GM19238 (cell line): ENCODE results near the gene POU2F2.
A peak's percentile ranks its signal among the peaks of the same experiment; 100 is the strongest.

Source experiments
- DNase-seq: peaks from one replicate; pipeline ENCODE4 v3.0.0; 2011; ENCODE audit warnings: low spot score; ENCODE audit not compliant: insufficient read length

Gene POU2F2

DNA sequence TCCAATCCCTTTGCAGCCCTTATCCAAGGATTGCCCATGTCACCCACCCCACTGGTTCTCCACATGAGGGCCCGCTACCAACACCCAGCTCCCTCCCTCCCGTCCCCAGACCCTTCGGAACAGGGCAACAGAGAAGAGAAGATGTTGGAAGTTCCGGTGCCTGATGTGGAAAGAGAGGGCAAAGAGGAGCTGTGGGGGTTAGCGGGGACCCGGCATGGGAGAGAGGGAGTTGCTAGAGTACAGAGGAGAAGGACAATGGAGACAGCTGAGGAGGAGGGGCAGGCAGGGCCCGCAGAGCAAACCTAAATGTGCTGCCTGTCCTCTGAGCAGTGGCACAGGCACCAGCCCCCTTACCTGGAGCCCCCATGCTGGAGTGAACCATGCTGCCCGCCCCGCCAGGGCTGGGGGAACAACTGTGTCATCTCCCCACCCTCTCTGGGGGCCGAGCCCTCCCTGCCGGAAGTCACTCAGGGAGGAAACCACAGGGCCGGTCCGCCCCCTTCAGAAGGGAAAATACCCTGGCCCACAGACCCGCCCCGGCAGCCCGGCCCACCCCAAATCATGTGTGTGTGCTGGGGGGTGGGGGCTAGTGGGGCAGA, at the start of gene POU2F2:
Gene POU2F2 (minus strand): TSS at position 417 of the 599 bp plus-strand sequence. CDS start 35 bp downstream, at position 382.
- peak; percentile 64 for DNase-seq

DNA sequence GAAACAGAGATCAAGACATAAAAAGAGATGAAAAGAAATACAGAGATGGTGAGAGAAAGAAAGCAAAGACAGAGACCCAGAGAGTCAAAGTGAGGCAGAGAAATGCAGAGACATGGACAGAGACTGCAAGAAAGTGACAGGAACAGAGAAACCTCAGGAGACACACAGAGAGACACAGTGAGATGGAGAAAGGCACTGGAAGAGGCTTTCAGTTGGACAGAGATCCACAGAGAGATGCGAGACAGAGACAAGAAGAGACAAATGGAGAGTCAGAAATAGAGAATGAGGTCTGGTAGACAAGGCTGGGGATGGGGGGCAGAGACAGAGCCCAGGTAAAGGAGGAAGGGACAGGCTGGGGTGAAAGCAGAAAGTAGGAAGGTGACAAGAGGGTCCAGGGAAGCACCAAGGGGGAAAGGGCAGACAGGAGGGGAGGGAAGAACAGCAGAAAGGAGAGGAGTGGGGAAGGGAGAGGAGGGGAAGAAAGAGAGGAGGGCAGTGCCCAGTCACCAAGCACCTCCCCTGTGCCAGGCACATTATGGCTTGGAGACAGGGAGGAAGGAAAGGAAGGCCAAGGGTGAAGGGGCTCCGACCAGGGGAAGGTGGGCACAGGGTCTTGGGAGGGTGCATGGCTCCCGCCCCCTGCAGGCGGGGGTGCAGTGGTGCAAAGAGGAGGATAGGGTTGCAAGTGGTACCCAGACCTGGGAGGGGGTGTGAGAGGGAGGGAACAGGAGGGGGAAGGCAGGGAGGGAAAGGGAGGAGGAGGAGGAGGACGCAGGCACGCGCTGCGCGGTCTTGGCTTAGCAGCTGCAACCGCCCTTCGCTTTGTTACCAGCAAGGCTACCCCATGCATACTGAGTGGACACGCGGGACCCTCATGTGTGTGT, 46.8 kb upstream of the POU2F2 start:
- no peak for DNase-seq

DNA sequence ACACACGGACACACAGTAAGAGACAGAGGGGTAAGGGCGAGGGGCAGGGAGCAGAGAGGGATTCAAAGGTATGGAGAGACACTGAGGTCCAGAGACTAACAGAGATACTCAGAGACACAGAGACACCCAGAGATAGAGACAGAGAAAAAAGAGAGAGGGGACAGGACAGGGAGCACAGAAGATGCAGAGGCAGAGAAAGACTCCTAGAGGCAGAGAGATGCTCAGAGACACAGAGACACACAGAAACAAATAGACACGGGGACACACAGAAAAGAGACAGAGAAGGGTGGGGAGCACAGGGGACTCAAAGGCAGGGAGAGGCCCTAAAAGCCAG, 45.4 kb upstream of the POU2F2 start:
- no peak for DNase-seq

DNA sequence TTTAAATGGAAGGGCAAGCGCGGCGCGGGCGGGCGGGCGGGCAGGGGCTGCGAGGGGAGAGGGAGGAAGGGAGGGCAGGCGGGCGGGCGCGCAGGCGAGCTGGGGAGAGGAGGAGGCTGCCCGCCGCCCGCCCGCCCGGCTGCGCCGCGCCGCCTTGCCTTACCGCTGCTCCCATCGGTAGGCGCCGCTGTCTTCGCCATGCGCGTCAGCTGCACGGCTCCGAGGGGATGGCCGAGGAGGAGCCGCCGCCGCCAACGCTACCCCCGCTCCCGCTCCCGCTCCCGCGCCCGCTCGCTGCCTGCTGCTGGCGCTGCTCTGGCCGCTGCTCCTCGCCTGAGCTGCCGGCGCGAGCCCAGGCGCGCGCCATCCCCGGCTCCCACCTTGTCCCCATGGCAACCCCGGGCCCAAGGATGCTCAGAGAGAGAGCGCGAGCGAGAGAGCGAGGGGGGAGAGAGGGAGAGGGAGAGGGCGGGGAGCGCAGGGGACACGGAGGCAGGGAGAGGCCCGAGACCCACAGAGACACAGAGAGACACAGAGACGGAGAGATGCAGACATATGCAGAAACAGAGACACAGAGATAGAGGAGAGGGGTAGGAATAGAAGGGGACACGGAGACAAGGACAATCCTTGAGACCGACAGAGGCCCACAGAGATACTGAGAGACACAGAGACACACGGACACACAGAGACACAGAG, 44.9 kb upstream of the POU2F2 start:
- peak; percentile 65 for DNase-seq

DNA sequence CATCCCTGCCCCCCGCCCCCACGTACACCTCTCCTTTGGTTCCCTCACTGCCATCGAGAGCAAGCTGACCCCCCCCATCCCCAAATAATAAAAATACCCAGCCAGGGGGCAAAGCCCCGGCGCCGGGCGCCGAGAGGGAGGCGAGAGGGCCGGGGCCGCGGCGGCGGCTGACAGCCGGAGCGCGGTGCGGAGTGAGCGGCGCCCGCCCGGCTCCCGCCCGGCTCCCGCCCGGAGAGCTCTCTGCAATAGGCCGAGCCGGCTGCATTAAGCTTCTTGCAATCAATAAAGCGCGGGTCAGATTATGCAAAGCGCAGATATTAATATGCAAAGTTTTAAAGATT, 44.4 kb upstream of the POU2F2 start:
- no peak for DNase-seq

DNA sequence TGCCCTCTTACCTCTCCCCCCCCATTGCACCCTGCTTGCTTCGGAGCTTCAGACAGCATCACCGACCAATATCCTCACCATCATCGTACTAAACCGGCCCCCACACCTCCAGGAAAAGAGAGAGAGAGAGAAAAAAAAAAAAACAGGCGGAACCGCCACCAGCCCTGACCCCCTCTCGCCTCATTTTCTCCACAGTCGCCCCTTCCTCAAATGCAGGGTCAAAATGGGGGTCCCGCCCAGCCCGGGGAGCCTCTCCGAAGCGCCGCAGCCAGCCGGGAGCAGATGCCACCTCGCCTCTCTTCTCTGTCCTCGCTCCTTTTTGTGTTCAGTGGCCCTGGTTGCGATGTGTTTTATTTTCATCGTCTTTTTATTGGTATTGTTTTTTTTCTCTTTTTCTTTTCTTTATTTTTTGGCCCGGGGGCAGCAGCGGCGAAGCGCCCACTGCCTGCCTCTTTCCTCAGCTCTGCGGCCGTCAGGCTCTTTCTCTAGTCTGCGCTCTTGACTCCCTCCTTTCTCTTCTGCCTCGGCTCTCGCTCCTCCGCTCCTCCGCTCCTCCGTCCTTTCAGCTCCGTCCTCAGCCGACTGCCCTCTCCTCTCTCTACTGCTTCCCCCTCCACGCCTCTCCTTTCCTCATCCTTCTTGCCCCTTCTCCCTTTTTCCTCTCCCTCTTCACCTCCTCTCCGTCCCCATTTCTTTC, 43.9 kb upstream of the POU2F2 start:
- DNase-seq, result no peak

DNA sequence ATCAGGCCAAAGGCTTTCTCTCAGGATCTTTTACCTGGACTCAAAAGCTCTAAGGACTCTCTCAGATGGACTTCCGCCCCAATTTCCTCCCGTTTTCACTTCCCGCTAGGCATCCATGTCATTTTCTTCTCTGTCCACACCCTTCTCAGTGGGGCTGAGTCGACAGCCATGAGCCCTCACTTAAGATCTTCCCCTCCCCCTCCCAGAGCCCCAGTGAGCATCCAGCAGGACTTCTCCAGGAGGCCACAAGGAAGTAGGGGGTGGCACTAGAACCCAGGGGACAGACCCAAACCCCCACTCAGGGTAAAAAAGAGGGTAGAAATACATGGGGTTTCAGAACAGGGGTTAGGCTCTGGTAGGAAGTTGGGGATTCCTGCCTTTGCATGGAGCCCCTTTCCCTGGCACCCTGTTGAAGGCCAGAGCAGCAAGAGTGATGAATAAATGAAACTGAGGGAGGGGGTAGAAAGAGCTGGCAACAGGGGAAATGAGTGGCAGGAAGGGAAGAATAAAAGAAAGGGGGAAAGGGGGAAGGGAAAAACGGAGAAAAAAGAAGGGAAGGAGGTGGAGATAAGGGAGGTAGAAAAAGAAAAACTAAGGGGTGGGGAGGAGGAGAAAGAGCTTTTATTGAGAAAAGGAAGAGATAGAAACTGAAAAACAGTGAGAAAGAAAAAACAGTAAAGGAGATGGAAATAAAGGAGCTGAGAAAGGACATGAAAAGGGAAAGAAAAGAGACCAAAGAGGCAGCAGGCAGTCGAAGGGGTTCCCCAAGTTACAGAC, 42.9 kb upstream of the POU2F2 start:
- DNase-seq, result no peak

DNA sequence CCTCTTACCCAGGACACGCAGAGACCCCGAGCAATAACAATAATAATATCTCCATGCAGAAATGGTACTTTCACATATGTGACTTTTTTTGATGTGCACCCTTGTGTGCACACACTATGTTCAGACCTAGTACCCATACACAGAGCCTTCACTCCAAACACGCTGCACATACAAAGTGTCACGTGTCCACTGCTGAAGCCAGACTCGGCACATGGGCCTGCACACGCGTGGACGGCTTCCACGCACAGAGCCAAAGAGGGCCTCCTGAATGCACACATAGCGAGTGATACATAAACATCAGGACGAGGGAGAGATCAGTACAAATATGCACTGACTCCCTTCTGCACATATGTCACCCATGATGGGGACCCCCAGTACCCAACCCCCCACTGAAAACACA, 41.9 kb upstream of the POU2F2 start:
- no peak for DNase-seq

DNA sequence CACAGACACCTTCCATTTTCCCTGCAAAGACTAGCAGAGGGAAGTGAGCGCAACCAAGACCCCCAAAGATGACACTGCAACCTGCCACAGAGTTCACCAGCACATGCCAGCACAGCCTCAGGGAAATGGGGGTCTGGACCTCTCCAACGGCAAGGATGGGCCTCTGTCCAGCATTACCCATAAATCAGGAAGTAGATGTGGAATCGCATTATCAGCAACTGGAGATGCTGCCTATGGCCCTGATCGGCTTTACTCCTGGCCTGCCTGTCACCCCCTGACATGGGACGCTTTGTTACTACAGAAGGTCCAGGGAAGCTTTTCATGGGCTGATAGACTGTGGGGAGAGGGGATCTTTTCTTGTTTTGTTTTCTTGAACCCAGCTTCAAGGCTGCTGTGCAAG, 41.4 kb upstream of the POU2F2 start:
- no peak for DNase-seq

DNA sequence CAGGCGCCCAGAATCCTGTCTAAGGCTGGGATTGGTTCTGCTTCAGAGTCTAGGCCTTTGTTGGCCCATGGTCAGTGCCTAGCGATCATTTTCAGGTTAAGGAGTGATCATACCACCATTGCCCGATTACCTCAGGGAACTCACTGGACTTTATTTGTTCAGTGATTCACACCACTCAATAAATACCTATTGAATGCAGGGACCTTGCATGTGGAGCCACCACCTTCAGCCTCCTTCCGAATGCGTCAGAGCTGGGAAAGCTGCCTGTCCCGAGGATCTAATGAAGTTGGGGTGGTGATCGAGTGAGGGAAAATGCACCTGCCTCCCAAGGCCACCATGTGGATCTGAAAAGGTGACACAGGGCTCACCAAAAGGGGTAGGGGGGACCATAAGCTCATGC, 40.0 kb upstream of the POU2F2 start:
- no peak for DNase-seq

DNA sequence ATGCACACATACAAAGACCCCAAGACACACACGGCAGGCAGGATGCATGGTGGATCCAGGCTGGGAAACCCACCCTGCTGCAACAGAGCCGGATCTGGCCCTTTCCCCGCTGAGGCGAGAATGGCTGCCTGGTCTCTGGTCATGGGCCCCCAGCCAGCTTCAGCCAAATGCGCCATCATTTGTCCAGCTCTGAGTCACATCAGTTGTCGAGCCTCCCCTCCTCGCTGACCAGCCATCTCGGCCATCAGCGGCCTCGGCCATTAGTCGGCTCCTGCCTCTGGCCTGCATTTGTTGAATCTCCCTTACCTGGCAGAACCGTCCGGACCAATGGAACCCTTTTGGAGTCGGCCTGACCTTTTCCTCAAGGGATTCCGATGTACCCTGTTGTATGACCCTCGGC, 38.5 kb upstream of the POU2F2 start:
- DNase-seq, result no peak

DNA sequence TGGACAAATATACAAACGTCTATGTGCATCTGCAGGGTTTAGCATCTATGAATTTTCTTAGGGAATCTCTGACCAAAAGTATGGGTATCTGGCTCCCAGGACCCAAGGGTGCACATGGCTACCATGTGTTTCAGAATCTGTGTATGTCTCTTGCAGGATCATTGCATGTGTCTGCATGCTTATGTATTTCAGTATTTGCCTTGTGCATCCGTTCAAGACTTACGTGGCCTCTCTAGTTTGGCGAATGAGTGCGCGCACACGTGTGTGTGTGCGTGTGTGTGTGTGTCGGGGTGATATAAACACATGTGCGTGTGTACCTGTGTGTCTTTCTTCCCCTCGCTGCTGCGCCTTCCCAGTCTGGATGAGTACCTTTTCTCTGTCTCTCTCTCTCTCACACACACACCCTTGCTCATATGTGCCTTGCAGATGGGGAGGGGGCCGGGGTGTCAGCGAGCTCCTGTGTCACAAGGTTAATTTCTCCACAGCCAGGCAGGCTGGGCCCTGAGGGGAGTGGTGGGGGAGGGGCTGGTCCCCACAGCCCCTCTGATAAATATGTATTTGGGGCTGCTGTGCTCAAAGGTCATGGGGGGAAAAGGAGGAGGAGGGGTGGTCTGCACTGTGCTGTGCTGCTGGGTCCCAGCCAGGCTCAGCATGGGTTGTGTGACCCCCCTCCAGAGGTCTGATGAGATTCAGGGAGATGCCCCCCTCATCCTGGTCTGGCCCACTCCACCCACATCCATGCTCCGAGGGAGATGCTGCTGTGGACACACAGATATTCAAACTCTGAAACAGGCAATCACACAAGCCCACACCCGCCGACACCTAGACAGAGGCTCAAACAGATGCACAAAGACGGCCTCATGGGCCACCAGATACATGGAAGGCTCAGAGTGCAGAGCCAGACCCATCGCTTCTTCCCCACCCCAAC, 37.5 kb upstream of the POU2F2 start:
- DNase-seq, result no peak

DNA sequence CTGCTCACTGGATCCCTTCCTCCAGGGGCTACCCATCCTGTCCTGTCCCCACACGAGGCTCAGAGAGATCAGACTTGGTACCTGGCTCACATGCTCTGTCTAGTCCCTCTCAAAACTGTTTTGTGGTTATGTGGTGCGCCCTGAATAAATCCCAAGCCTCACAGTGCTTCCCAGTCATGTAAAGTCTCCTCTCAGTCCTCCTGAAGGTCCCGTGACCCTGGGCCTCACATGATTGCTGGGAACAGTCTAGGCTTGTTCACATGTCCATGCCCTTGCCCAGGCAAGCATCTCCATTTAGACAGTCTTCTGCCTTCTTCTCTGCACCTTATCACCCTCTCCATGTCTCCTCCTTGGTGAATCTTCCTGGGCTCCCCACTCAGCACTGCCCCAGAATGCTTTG, 36.0 kb upstream of the POU2F2 start:
- no peak for DNase-seq

DNA sequence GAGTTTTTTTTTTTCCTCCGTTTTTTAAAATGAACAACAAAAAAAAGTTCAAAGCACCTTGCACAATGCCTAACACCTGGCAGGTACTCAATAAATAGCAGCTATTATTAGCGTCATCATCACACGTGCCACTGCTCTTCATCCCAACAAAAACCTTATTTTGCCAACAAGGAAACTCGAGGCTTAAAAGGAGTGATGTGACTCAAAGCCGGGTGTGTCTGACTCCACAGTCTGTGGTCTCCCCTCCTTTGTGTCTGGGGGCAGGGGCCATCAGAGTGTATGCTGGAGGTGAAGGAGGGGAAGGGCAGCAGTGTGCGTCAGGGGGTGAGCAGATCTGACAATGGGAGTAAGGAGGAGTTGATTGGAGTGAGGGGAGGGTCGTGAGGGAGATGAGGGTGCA, 34.1 kb upstream of the POU2F2 start:
- no peak for DNase-seq

DNA sequence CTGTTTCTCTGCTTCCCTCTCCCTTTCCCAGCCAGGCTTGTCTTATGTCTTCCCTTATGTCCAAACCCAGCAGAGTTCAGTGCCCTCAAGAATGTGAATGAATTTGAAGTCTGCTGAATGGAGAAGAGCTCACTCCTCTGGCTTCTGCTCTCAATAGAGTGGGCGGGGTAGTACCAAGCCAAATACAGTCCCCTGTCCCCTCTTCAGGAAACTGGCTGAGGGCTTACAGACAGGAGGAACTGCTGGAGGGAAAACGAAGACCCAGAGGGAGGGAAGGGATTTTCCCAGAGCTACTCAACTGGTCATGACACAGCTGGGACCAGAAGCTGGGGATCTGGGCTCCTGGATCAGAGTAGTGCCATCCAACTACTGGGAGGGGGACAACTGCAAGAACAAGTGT, 32.9 kb upstream of the POU2F2 start:
- no peak for DNase-seq

DNA sequence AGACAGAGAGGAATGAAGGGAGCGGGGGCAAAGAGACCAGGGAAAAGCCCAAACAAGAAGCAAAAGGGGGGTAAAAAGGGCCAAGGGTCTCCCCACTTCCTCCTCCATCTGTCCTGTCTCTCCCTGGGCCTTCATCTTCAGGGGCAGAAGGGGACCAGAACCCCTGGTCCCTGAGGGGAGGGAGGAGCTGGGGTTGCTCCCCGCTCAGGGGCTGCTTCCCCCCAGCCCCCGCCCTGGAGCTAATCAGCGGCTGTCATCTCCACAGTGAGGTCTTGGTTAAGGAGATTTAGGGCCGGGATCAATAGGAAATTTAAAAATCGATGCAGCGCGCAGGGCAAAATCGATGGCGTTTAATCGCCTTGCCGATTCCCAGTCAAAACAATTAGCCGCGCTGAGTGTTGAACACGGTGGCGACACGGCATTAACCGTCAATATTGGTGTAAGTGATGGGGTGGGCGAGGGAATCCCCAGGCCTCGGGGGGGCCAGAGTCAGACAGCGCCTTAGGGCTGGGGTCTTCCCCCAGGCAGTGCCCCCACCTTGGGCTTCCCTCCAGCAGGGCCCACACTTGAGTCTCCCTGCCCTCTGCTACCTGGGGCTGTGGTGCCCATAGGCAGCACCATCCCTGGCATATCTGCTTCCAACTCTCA, 29.5 kb upstream of the POU2F2 start:
- DNase-seq, result no peak

DNA sequence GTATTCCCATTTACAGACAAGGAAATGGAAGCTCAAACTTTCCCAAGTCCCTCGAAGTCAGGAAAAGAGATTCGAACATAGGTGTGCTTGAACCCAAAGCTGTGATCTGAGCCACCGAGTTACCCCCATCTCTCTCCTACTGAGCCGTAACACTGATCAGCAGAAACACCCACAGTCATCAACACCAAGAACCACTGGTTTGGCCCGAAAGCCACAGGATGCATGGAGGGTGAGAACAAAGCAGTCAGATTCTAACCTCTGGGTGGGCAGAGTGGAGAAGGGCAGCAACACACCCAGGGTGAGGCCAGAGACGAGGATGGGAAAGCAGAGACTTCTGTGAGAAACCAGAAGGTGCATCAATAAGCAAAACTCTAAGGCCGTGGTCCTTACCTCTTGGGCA, 27.7 kb upstream of the POU2F2 start:
- DNase-seq, result no peak

DNA sequence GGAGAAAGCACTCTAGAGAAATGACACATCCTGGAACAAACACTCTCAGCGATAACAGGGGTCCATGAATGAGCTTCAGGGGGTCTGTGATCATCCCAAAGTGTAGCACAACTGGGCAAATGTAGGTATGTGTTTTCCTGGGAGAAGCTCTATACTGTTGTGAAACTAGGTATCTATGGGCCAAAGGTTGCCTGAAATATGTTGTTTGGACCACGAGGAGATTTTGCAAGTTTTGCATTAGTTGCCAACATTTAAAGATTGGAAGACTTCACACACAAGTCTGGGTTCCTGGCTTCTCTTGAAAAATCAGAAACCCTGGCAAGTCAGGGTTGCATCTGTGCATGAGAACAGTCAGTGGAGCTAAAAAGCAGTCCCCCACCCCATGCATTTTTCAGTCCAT, 26.7 kb upstream of the POU2F2 start:
- no peak for DNase-seq

DNA sequence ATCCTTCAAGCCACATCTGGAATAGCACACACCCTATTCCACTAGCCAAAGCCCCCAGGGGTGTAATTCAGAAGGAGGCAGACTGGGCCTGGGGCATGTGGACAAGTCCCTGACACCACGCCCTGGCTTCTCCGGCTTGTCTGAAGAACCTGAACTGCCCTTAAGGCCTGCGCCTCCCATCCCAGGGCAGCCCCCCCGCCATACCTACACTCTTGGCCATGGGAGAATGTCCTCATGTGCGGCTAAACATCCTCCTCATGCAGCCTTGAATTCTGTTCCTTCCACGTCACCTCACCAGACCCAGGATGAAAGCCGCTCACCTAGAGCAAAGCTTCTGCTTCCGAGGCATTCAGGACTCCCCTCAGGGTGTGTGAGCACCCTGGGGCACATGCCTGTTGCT, 24.3 kb upstream of the POU2F2 start:
- DNase-seq, result no peak

DNA sequence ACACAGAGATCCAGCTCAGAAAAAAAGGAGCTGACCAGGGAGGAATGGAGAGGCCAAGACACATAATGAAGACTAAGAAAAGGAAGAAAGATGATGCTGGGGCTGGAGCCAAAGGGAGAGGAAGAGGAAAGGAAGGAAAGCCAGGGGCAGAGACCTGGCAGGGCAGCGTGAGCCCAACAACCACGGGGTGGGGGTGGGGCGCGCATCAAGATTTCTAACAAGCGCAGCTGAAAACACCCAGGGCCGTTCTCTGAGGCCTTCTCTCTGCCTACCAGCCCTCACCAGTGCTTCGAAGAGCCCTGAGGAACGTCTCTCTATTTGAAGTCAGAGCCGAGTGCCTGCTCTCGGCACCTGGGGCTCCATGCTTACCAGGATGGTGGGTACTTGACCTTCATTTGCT, 23.6 kb upstream of the POU2F2 start:
- no peak for DNase-seq
